Measurements from ENCODE around the gene FNDC5. TPM values are rescaled to one million over a fixed set of nuclear protein-coding genes. Genes with fewer than 3 reads are reported as not detected.

FNDC5 gene
- total RNA-seq, 2 donors from 2014 or later, result 0.45 to 0.64 TPM

- H3K27ac ChIP-seq, result no peak overlapping the region
Observed at GRCh38 chr1:32898958-32899357, 28.2 kb upstream of the FNDC5 start.

GRCh38 chr1:32898056-32898455, 27.3 kb upstream of the FNDC5 start:
- Histone ChIP-seq H3K9me3 (no peaks in the 10 kb centered on the region), H3K9ac (ENCODE audit: low read depth in 2 of 2, low read length in 2 of 2) (peak overlapping the region in 1 of 2 donors; percentile 18), H3K36me3 (no peaks in the 10 kb centered on the region), H3K27me3 (no peaks in the 10 kb centered on the region), H3K4me3 (no peak overlapping the region), H3K27ac (no peak overlapping the region), H3K4me1 (no peaks in the 10 kb centered on the region)
- intact Hi-C loops (cut with DNase I), result no loop called here
- no peak for DNase-seq
- TF ChIP-seq, protein P1, sequence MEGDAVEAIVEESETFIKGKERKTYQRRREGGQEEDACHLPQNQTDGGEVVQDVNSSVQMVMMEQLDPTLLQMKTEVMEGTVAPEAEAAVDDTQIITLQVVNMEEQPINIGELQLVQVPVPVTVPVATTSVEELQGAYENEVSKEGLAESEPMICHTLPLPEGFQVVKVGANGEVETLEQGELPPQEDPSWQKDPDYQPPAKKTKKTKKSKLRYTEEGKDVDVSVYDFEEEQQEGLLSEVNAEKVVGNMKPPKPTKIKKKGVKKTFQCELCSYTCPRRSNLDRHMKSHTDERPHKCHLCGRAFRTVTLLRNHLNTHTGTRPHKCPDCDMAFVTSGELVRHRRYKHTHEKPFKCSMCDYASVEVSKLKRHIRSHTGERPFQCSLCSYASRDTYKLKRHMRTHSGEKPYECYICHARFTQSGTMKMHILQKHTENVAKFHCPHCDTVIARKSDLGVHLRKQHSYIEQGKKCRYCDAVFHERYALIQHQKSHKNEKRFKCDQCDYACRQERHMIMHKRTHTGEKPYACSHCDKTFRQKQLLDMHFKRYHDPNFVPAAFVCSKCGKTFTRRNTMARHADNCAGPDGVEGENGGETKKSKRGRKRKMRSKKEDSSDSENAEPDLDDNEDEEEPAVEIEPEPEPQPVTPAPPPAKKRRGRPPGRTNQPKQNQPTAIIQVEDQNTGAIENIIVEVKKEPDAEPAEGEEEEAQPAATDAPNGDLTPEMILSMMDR (IDR thresholded peaks at IDR 0.05), result no peak

More at GRCh38 chr1:32898958-32899357, 28.2 kb upstream of the FNDC5 start:
- no peaks in the 10 kb centered on the region for H3K36me3 ChIP-seq
- intact Hi-C loops (cut with DNase I), result no loop called here
- peak overlapping the region; percentile 13 to 26 for H3K9ac ChIP-seq (ENCODE audit: low read depth in 2 of 2, low read length in 2 of 2)
- H3K27me3 ChIP-seq, result no peaks in the 10 kb centered on the region
- H3K4me1 ChIP-seq, result no peaks in the 10 kb centered on the region
- H3K9me3 ChIP-seq, result no peaks in the 10 kb centered on the region
- TF ChIP-seq, protein P1 (IDR thresholded peaks at IDR 0.05), result no peak
- no peak overlapping the region for H3K4me3 ChIP-seq
- DNase-seq, result no peak

GRCh38 chr1:32897082-32898049, 26.7 kb upstream of the FNDC5 start:
- TF ChIP-seq, protein P1 (IDR thresholded peaks at IDR 0.05), result no peak

DNA sequence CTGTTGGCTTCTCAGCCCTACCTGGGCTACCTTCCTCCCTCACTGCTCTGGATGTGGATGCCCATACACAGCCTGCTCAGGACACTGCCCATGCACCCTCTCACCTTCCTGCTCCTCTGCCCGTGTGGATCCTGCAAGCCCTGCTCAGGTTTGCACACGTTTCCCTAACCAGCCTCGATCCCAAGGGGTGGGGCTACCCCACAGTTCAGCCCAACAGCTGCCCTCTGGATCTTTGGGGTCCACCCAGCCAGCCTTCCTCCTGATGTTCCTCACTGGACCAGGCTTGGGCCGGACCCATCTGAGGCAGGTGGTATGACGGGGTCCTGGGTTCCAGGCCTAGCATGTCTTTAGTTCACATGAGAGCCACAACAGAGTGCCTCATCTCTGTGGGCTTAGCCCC, 25.7 kb upstream of the FNDC5 start:
- H3K9ac ChIP-seq (ENCODE audit: low read depth in 2 of 2, low read length in 2 of 2), result no peak overlapping the region
- no peaks in the 10 kb centered on the region for H3K36me3 ChIP-seq
- no peaks in the 10 kb centered on the region for H3K27me3 ChIP-seq
- no peak for DNase-seq
- H3K4me1 ChIP-seq, result no peaks in the 10 kb centered on the region
- H3K27ac ChIP-seq, result no peak overlapping the region
- intact Hi-C loops (cut with DNase I), result no loop called here
- H3K4me3 ChIP-seq, result no peak overlapping the region
- H3K9me3 ChIP-seq, result no peaks in the 10 kb centered on the region
- TF ChIP-seq, protein P1 (IDR thresholded peaks at IDR 0.05), result no peak

More at GRCh38 chr1:32897082-32898049, 26.7 kb upstream of the FNDC5 start:
- intact Hi-C loops (cut with DNase I), result no loop called here
- Histone ChIP-seq H3K27me3 (no peaks in the 10 kb centered on the region), H3K9me3 (no peaks in the 10 kb centered on the region), H3K4me1 (no peaks in the 10 kb centered on the region), H3K27ac (no peak overlapping the region), H3K4me3 (no peak overlapping the region), H3K9ac (ENCODE audit: low read depth in 2 of 2, low read length in 2 of 2) (no peak overlapping the region), H3K36me3 (no peaks in the 10 kb centered on the region)
- no peak for DNase-seq

- H3K9ac ChIP-seq (ENCODE audit: low read depth in 2 of 2, low read length in 2 of 2), result no peak overlapping the region
- no peak for DNase-seq
Observed at GRCh38 chr1:32895325-32896215, 24.9 kb upstream of the FNDC5 start.

More at GRCh38 chr1:32895325-32896215, 24.9 kb upstream of the FNDC5 start:
- Histone ChIP-seq H3K27ac (no peak overlapping the region), H3K36me3 (no peaks in the 10 kb centered on the region), H3K4me1 (no peaks in the 10 kb centered on the region), H3K4me3 (no peak overlapping the region), H3K9me3 (no peaks in the 10 kb centered on the region), H3K27me3 (no peaks in the 10 kb centered on the region)
- TF ChIP-seq, protein P1 (IDR thresholded peaks at IDR 0.05), result no peak
- intact Hi-C loops (cut with DNase I), result no loop called here
